Muscle of back (tissue), 11 donors: ENCODE measurements around the gene ST6GALNAC4. TPM values are rescaled to one million over a fixed set of nuclear protein-coding genes. Genes with fewer than 3 reads are reported as not detected.
"Not testable (repeated sequence)": the region's sequence is repeated elsewhere in the genome, so short reads cannot be mapped to it uniquely, and the experiment has no call there.

Experiments used
- DNase-seq, 3 donors: peaks; one replicate each; pipeline versions ENCODE4 v3.0.0 to v3.0.0-alpha.2; 2013
- polyA plus RNA-seq, 10 donors: library from polyadenylated mRNA; unstranded; fragments of 120-200 nt; gene quantifications; one replicate each; pipeline ENCODE4 v1.2.1, GENCODE V29; 2013; ENCODE audit not compliant: insufficient read length in 10 of 10

Gene ST6GALNAC4
- polyA plus RNA-seq, 10 donors: 24.8 to 41.2 (median 29.6) TPM

- peak; percentile 69 to 72 (median 71) for DNase-seq
Measured at GRCh38 chr9:127873886-127874285, 43.0 kb downstream of the ST6GALNAC4 start.

GRCh38 chr9:127873223-127873691, 43.6 kb downstream of the ST6GALNAC4 start:
- DNase-seq: peak in 1 of 3 donors; percentile 52

- no peak for DNase-seq
Measured at GRCh38 chr9:127872369-127873222, 44.2 kb downstream of the ST6GALNAC4 start.

- DNase-seq: no peak
Measured at GRCh38 chr9:127871531-127871930, 45.3 kb downstream of the ST6GALNAC4 start.

- DNase-seq: no peak
Measured at GRCh38 chr9:127870887-127871286, 46.0 kb downstream of the ST6GALNAC4 start.

- DNase-seq: not testable (repeated sequence)
Measured at GRCh38 chr9:127870153-127870491, 46.7 kb downstream of the ST6GALNAC4 start.

GRCh38 chr9:127869310-127870152, 47.3 kb downstream of the ST6GALNAC4 start:
- DNase-seq: peak; percentile 74 to 90 (median 83)

GRCh38 chr9:127868278-127868902, 48.5 kb downstream of the ST6GALNAC4 start:
- no peak for DNase-seq

GRCh38 chr9:127867356-127868277, 49.2 kb downstream of the ST6GALNAC4 start:
- no peak for DNase-seq

GRCh38 chr9:127866535-127866934, 50.3 kb downstream of the ST6GALNAC4 start:
- DNase-seq: no peak

- no peak for DNase-seq
Measured at GRCh38 chr9:127865645-127866464, 51.0 kb downstream of the ST6GALNAC4 start.

- no peak for DNase-seq
Measured at GRCh38 chr9:127863191-127863621, 53.6 kb downstream of the ST6GALNAC4 start.

- DNase-seq: peak in 2 of 3 donors; percentile 40 to 76
Measured at GRCh38 chr9:127862075-127863011, 54.5 kb downstream of the ST6GALNAC4 start.

GRCh38 chr9:127860779-127861178, 56.1 kb downstream of the ST6GALNAC4 start:
- no peak for DNase-seq

- no peak for DNase-seq
Measured at GRCh38 chr9:127860260-127860659, 56.6 kb downstream of the ST6GALNAC4 start.

GRCh38 chr9:127858041-127858512, 58.8 kb downstream of the ST6GALNAC4 start:
- peak in 1 of 3 donors; percentile 61 for DNase-seq
